Right renal pelvis (tissue), 4 donors: ENCODE measurements around the gene PAN3. TPM values are rescaled to one million over a fixed set of nuclear protein-coding genes. Genes with fewer than 3 reads are reported as not detected.
A peak's percentile ranks its signal among the peaks of the same experiment; 100 is the strongest.
"Not testable (repeated sequence)": the region's sequence is repeated elsewhere in the genome, so short reads cannot be mapped to it uniquely, and the experiment has no call there.

Source experiments
- DNase-seq, 4 donors: peaks; one replicate each; pipeline ENCODE4 v3.0.0-alpha.2; 2013; ENCODE audit warnings: low read depth in 4 of 4, low spot score in 3 of 4, missing footprints in 1 of 4
- polyA plus RNA-seq, 4 donors: library from polyadenylated mRNA; unstranded; fragments of 120-200 nt; gene quantifications; one replicate each; pipeline ENCODE4 v1.2.1, GENCODE V29; 2013; ENCODE audit not compliant: insufficient read length in 4 of 4

The PAN3 gene
- polyA plus RNA-seq, 4 donors = 48.6 to 61.0 (median 54.4) TPM

DNA sequence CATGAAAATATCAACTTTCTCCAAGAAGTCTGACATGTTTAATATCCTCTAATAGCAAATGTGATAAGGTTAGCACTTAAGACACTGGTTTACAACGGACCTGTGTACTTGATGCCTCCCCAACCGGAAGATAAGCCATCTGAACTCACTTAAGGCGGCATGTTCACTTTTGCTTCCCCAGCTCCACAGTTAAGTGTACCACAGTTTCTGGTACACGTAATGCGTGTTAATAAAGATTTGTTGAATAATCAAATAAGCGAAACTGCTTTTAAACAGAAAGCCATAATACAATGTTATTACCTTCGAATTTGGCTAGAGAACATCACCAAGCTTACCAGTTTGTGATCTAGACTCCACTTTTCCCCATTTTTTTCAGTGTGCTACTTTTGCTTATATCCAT, 1.4 kb upstream of the PAN3 start:
- DNase-seq = no peak

DNA sequence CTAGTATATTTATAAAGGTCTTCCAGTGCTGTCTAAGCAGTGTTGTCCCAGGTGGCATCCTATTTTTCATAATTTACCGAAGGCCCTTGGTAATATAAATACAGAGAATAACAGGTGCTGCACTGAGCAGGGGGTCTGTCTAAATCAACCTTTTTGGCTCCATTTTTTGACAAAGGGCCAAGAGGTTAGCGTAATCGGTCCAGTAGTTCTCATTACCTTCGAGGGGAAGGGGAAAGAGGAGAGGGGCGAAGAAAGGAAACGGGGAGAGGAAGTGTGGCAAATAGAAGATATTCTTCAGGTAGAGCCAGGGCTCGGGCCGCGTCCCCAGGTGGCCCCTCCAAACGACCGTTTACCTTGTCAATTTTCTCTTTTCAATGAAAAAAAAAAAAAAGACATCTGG, 749 bp upstream of the PAN3 start:
- DNase-seq = peak in 3 of 4 donors; percentile 12 to 20 (median 20)

DNA sequence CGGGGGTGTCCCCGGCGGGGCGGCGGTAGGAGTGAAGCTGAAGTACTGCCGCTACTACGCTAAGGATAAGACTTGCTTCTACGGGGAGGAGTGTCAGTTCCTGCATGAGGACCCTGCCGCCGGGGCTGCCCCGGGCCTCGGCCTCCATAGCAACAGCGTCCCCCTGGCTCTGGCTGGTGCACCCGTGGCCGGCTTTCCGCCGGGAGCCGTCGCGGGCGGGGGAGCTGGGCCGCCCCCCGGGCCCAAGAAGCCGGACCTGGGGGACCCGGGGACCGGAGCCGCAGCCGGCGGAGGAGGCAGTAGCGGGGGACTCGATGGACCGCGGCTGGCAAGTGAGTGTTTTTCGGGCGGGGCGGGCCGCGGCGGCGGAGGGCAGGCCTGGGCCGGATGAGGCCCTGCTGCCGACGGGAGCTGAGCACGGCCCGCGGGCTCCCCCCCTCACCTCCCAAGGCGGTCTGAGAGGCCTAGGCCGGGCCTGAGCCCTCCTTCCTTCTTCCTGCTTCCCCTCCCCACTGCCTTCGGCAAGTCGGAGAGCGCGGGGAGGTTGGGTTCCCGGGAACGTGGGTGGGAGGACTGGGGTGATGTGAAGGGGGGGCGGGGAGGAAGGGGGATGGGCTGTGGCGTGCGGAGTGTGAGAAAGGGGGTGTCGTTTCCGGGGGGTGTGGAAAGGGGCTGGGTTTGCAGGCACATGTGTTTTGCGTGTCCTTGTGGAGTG, 568 bp downstream of the PAN3 start:
- DNase-seq = peak; percentile 79 to 85 (median 82)

DNA sequence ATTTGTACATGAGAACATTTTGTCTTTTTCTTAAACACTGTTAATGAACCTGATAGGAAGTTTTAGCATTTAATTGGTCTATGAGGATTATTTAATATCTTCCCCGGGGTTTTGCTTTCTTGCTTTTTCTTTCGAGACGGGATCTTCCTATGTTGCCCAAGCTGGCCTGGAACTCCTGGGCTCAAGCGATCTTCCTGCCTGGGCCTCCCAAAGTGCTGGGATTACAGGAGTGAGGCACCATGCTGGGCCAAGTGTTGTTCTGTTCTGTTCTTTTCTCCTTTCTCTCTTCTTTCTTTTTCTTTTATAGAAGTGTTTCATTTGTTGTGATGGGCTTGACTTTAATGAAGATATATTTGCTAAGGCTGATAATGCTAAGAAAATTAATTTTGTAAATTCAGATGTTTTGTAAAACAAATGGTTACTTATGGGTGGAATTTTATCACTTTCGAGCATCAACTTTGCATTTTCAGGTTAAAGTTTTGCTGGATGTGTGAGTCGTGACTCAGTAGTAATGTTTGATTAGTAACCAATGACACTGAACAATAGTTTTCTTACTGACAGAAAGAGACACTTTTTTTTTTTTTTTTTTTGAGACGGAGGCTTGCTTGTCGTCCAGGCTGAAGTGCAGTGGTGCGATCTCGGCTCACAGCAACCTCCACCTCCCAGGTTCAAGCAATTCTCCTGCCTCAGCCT, 2.2 kb downstream of the PAN3 start:
- no peak for DNase-seq

DNA sequence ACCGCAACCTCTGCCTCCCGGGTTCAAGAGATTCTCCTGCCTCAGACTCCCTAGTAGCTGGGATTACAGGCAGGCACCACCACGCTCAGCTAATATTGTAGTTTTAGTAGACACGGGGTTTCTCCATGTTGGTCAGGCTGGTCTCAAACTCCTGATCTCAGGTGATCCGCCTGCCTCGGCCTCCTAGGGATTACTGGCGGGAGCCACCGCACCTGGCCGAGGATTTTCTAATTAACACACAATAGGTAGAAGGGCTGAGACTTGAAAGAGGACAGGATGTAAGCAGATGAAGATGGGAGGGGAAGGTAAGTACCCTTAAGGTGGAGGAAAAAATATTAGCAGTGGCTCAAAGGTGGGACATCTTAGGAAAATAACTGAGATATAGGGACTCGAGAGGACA, 3.2 kb downstream of the PAN3 start:
- DNase-seq = not testable (repeated sequence)

DNA sequence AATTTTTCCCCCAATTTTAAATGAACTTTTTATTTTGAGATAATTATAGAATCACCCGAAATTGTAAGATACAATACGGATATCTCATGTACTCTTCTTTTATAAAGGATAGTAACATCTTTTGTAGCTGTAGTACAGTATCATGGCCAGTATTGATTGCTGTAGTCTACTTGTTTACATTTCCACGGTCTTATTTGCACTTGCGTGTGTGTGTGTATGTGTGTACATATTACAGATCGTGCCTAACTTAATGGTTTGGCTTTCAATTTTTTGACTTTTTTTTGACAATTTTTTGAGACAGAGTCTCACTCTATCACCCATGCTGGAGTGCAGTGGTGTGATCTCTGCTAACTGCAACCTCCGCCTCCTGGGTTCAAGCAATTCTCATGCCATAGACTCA, 6.7 kb downstream of the PAN3 start:
- DNase-seq = no peak

DNA sequence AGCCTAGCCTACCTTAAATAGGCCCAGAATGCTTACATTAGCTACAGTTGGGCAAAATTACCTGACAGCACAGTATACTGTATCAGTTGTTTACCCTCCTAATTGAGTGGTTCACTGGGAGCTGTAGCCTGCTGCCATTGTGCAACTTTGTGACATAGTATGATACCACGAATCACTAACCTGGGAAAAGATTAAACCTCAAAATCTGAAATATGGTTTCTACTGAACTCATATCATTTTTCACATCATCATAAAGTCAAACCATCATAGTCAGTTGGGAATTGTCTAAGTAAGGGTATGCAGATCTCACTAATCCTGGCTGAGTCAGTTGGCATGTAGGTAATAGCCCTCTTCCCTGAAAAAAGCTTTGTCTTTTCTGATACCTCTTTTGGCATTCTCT, 9.2 kb downstream of the PAN3 start:
- DNase-seq = no peak

DNA sequence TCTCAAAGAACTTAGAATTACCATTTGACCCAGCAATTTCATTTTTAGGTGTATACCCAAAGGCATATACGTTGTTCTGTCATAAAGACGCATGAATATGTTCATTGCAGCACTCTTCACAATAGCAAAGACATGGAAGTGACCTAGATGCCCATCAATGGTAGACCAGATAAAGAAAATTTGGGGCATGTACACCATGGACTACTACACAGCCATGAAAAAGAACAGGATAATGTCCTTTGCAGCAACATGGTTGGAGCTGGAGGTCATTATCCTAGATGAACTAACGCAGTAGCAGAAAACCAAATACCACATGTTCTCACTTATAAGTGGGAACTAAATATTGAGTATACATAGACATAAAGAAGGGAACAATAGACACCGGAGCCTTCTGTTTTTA, 20.7 kb downstream of the PAN3 start:
- no peak for DNase-seq

DNA sequence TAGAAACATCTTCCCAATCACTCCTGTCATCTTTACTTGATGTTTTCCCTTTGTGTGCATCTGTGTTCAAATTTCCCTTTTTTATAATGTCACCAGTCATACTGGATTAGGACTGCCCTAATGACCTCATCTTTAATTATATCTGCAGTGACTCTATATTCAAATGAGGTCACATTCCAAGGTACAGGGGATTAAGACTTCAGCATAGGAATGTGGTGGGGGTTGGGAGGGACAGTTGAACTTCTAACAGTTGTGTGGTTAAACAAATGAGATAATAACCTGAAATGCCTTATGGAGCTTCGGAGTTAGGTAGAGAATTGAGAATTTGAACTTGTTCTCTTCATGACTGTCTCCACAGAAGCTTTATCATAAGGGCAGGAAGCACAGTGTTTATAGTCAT, 23.0 kb downstream of the PAN3 start:
- peak in 1 of 4 donors; percentile 10 for DNase-seq

DNA sequence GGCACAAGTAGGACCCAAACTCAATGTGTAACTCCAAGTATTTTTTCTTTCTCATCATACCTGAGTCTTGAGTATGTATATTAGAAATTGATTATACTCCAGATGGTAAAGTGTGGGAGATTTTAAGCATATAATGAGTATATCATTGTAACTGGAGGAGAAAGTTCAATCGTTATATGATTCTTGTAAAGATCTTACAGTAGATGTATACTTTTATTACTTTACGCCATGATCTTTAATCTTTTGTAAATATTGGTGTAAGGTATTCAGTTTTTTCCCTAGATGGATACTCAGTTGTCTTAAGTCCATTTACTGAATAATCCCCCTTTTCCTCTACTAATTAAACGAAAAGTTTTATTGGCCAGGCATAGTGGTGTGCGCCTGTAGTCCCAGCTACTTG, 25.2 kb downstream of the PAN3 start:
- no peak for DNase-seq

DNA sequence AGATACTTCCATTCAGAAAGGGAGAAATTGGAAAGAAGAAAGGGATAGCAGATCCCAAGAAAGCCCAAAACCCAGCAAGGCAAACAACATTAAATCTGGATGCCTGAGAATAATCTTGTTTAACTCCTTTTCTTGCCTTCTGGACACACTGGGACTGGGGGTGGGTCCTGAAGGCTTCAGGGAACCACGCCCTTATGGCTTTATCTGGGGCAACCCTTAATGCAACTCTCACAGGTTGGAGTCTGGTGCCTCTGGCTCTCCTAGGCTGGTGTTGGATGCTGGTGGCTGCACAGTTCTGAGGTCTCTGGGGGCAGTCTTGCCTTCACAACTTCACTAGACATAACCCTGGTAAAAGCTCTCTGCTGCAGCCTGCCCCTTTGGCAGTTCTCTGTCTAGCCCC, 27.9 kb downstream of the PAN3 start:
- DNase-seq = no peak

DNA sequence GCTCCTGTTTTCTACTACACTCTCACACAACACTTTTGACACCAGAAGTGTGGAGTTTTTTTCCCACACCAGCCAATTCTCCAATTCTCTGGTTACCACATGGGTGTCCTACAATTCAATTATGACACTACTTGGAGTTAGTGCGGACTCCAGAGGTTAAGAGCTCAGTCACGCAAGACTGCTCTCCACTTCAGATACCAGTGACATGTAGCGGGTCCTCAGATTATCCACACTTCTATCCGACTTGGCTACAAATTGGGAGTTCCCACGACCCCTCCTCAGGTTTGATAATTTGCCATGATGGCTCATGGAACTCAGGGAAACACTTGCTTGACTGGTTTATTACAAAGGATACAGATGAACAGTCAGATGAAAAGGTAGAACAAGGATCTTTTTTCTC, 32.9 kb downstream of the PAN3 start:
- no peak for DNase-seq

DNA sequence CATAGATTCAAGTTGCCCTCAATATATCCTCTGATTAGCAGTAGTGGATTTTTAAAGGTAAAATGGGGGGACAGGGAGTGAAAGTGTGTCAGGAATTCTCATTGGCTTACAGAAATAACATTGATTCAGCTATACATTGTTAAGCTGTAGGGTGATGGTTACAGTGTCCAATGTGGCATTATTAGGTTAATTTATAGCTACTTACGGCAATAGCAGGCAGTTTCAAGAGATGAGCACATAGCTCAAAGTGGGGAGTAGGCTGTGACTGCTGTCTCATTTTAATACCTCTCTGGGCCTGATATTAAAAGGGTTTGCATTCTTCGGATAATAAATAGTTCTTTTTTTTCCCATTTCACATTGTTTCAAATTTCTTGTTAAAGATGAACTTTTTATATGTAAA, 34.6 kb downstream of the PAN3 start:
- no peak for DNase-seq

DNA sequence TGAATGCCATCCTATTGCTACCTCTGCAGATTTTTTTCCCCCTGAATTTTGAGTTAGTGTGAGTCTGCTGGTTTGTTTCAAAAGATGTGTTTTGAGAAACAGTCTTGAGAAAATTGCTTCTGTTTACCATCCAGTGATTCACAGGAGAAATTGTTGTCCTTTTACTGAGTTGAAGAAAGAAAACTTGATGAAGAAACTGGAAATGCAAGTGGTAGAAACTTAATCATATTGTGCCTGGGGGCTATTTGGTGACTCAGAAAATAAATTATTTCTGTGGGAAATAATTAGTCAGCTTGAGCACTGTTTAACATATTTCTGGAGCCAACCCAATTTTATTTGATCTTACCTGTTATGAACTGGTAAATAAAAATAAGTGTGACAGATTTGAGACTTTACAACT, 35.4 kb downstream of the PAN3 start:
- DNase-seq = no peak

DNA sequence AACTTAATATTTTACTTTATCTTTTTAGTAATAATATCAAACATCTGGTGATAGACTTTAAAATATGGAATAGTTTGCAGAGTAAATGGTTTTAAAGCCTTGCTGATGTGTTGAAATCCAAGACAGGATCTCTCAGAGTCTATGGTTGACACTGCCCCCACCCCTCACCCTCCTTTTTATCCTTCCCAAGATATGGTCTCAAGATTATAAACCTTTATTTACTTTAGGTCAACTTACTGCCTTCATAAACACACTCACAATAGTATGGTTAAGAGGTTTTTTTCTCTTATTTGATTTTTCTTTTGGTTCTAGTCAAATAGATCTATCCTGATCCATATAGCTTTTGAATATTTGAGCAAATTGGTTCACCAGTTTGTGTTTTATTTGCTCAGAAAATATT, 39.0 kb downstream of the PAN3 start:
- no peak for DNase-seq

DNA sequence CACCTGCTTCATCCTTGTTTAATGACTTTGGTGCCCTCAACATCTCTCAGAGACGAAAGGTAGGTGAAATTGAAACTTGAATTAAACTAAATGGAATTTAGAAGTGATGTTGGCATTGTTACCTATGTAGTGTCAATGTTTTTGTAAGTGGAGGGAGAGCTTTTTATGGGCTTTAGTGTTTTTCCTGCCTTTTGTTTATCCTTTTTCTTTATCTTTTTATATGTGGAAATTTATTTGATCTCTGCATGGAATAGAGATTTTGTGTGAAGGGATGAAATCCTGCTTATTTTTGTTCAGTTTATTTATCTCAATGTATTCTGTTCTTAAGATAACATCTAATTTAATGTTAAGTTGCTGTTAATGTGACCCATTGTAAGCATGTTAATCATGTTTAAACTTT, 39.5 kb downstream of the PAN3 start:
- DNase-seq = no peak

DNA sequence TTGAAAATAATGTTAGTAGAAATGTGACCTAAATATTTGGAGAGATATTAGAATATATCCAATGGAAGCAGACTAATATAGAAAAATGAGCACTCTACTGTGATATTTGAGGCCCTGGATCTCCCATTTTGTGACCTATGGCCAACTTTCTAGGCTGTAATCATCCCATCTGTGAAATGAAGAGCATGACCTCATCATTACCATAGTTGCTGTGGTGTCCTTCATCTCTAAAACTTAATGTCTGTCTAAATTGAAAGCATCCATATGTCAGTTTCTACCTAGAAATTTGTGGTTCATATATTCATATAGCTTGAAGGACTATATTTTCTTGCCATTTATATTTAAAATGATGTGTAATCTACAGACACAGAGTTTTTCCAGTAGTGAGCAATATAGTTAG, 41.6 kb downstream of the PAN3 start:
- DNase-seq = no peak

DNA sequence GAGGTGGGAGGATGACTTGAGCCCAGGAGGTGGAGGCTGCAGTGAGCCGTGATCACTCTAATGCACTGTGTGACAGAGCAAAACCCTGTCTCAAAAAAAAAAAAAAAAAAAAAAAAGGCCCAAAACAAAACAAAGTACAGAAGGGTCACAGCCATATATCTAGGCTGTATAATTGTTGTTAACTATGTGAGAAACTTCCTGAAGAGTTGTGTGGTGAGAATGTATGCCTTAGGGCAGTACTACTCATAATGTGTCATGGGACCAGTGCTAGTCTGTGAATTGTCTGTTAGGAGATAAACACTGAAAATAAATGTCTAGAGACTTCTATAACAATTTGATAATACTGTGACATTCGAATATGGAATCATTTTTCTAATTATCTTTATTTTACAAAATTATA, 43.1 kb downstream of the PAN3 start:
- DNase-seq = no peak

DNA sequence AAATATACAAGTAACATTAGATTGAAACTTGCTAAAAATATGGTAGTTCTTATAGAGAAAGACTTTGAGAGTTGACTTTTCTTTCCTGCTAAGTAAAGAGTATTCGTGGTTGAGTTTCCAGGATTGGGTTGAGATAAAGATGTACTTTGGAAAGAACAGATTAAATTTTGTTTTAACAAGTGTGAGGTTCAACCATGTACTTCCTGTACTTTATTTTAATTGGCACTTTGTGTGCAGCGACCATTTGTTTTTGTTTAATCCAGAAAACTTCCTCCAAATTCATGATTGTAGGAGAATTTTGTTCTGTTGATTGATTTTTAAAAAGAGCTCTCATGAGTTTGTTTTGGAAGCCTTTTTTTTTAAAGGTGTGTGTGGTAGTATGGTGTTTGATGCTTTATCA, 46.9 kb downstream of the PAN3 start:
- DNase-seq = no peak

DNA sequence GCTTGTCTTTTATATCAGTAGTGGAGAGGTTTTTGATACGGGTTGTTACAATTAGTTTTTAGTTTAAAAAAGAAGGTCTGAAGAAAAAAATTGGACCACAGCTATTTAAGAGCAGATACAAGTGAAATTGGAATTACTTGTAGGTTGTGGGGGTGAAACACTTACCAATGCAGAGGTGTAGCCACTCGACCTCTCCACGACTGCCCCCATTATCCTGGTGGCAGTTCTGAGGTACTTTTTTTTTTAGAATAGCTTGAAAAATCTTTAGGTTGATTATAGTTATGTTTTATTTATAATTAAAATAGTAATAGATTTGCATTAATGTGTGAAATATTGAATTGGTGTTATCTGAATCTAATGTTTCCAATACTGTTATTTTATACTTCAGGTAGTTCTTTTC, 60.7 kb downstream of the PAN3 start:
- DNase-seq = no peak

DNA sequence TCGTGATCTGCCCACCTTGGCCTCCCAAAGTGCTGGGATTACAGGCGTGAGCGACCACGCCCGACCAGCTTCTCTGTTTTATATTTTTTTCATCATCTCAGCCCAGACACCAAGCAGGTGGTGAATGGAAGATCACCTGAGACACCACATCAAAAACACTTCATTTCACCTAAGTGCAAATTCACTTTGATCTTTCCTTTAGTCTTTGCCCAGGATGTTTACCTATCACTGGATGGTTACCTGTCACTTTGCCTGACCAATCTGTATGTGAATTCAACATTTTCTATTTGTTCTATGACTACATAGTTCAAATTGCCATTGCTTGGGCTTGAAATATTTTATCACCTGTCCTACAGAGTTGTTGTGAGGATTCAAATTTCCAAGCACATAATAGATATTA, 65.7 kb downstream of the PAN3 start:
- no peak for DNase-seq

DNA sequence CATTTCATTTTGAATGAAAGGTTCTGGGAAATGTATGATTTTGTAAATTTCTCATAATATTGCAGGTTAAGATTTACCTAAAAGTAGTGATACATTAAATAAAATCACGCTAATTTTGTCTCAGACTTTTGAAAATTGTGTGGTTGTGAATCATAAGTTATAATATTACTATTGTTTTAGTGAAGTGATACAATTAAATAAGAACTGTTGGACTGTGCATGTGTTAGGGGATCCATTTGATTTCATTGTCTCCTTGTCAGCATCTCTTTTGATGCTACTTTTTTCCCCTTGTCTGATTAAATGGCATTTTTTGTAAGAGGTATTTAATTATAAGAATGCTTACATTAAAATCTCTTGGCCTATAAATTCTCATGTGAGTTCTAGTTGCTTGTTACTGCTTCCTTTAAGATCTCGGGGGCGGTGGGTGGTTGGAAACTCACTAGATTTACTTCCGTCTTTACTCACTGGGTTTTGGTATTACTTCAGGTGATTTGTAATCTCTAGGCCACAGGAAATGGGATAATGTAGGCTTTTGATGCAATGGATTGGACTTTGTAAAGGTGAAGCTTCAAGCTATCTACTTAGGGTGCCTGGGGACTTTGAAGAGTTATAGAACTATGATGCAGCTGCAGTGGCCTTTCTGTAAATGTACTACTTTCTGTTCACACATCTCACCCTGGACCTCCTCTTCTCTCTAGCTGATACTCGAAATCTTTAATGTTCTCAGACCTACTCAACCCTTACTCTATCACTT, 66.5 kb downstream of the PAN3 start:
- DNase-seq = no peak
